Lower leg skin (tissue), 3 donors: ENCODE data around the gene INAVA.

Experiments
- CTCF ChIP-seq, 3 donors: fragments of 450-650 bp; IDR thresholded peaks; one replicate each; pipeline ENCODE4 v1.5.1; 2016; ENCODE audit warnings: antibody characterized with exemption in 3 of 3, mild to moderate bottlenecking in 3 of 3, moderate library complexity in 2 of 3
- POLR2A ChIP-seq, 2 donors: fragments of 450-650 bp; IDR thresholded peaks; one replicate each; pipeline ENCODE4 v1.6.1; 2016 to 2017; ENCODE audit warnings: antibody characterized with exemption in 2 of 2, mild to moderate bottlenecking in 1 of 2, moderate library complexity in 1 of 2

GRCh38 chr1:200892958-200893357 lies 1.7 kb upstream of the INAVA start:
- TF ChIP-seq CTCF (IDR thresholded peaks at IDR 0.05), result no peak
- no peak for TF ChIP-seq POLR2A (IDR thresholded peaks at IDR 0.05)
